SK-N-SH (cell line): Measurements from ENCODE around the gene BEGAIN. TPM values are rescaled to one million over a fixed set of nuclear protein-coding genes. Genes with fewer than 3 reads are reported as not detected.

Experiments
- CTCF ChIA-PET: fragments of 300-600, 350-600 bp; formaldehyde crosslinking; extraction: SDS; loops from one replicate; lab custom pipeline; 2021; lab: Yijun Ruan, JAX
- POLR2A ChIA-PET: fragments of 350-600 bp; sonication (Branson Sonifier 250); formaldehyde crosslinking; extraction: SDS; loops from one replicate; lab custom pipeline; 2020; ENCODE audit warnings: antibody characterized with exemption, inconsistent platforms; lab: Yijun Ruan, JAX
- DNase-seq: peaks from one replicate; pipeline ENCODE4 v3.0.0; 2012
- H2AFZ ChIP-seq: fragments of 200-600 bp; sonication (generic); 2 replicates; pipeline ENCODE4 v1.8.1; 2016; ENCODE audit warnings: antibody characterized with exemption, mild to moderate bottlenecking, low read depth
- H3F3A ChIP-seq: fragments of 200-600 bp; sonication (generic); replicated peaks from 2 replicates; pipeline ENCODE3; 2016; ENCODE audit warnings: antibody characterized with exemption, mild to moderate bottlenecking; ENCODE audit not compliant: insufficient read depth
- H3K27ac ChIP-seq, 2 experiments: fragments of 200-500 bp in 1 of 2; fragments of 200-600 bp in 1 of 2; sonication (Bioruptor generic) in 1 of 2; sonication (generic), shearing (Covaris generic) in 1 of 2; 2 replicates each; pipeline versions ENCODE4 v1.5.1 to v1.6.1; 2014 to 2016; ENCODE audit warnings: low read depth in 2 of 2, inconsistent platforms in 1 of 2, low read length in 1 of 2, mild to moderate bottlenecking in 1 of 2, mixed read lengths in 1 of 2
- H3K27me3 ChIP-seq: fragments of 200-600 bp; sonication (generic), shearing (Covaris generic); 2 replicates; pipeline ENCODE4 v1.6.1; 2016; ENCODE audit warnings: mixed run types; ENCODE audit not compliant: insufficient read depth
- H3K36me3 ChIP-seq, 2 experiments: fragments of 200-500 bp in 1 of 2; fragments of 200-600 bp in 1 of 2; sonication (Bioruptor generic) in 1 of 2; sonication (generic) in 1 of 2; replicated peaks in 1 of 2; 2 replicates each; pipeline versions ENCODE3 to v1.5.1; 2014 to 2016; ENCODE audit warnings: low read length in 1 of 2, mild to moderate bottlenecking in 1 of 2; ENCODE audit not compliant: insufficient read depth in 2 of 2, control insufficient read depth in 1 of 2
- H3K4me1 ChIP-seq, 2 experiments: fragments of 200-500 bp in 1 of 2; fragments of 200-600 bp in 1 of 2; sonication (Bioruptor generic) in 1 of 2; sonication (generic), shearing (Covaris generic) in 1 of 2; 2 replicates each; pipeline versions ENCODE4 v1.5.1 to v1.6.1; 2014 to 2016; ENCODE audit warnings: low read depth in 1 of 2, low read length in 1 of 2, mixed run types in 1 of 2; ENCODE audit not compliant: insufficient read depth in 2 of 2, control insufficient read depth in 1 of 2
- H3K4me2 ChIP-seq: fragments of 200-600 bp; sonication (generic), shearing (Covaris generic); 2 replicates; pipeline ENCODE4 v1.6.1; 2017; ENCODE audit warnings: mixed run types
- H3K4me3 ChIP-seq, 2 experiments: fragments of 200-500 bp in 1 of 2; fragments of 200-600 bp in 1 of 2; sonication (Bioruptor generic) in 1 of 2; sonication (generic), shearing (Covaris generic) in 1 of 2; 2 replicates each; pipeline versions ENCODE4 v1.5.1 to v1.8.1; 2014 to 2016; ENCODE audit warnings: low read depth in 2 of 2, inconsistent platforms in 1 of 2, low read length in 1 of 2, mild to moderate bottlenecking in 1 of 2, mixed read lengths in 1 of 2, moderate library complexity in 1 of 2
- H3K79me2 ChIP-seq: fragments of 200-600 bp; sonication (generic); 2 replicates; pipeline ENCODE4 v1.8.1; 2017; ENCODE audit warnings: mild to moderate bottlenecking; ENCODE audit not compliant: insufficient read depth
- H3K9ac ChIP-seq: fragments of 200-600 bp; sonication (generic); 2 replicates; pipeline ENCODE4 v1.6.1; 2017; ENCODE audit warnings: mixed run types
- H3K9me2 ChIP-seq: fragments of 200-600 bp; sonication (generic); 2 replicates; pipeline ENCODE4 v1.6.1; 2017; ENCODE audit warnings: mixed run types
- H3K9me3 ChIP-seq: fragments of 200-600 bp; sonication (generic); 2 replicates; pipeline ENCODE4 v1.6.1; 2017; ENCODE audit warnings: mixed run types, mild to moderate bottlenecking, moderate library complexity
- H4K20me1 ChIP-seq: fragments of 200-600 bp; sonication (generic); 2 replicates; pipeline ENCODE4 v1.6.1; 2017; ENCODE audit warnings: mild to moderate bottlenecking, mixed run types; ENCODE audit not compliant: insufficient read depth
- CHD2 ChIP-seq: fragments of 150-350 bp; IDR thresholded peaks from 2 replicates; pipeline ENCODE4 v1.6.1; 2018; ENCODE audit warnings: low read length; ENCODE audit not compliant: partially characterized antibody
- EZH2phosphoT487 ChIP-seq: fragments of 200-600 bp; sonication (generic); IDR thresholded peaks from 2 replicates; pipeline ENCODE4 v1.6.1; 2017; ENCODE audit warnings: low read depth, mixed run types, mild to moderate bottlenecking, antibody characterized with exemption, moderate library complexity, borderline replicate concordance
- FOSL2 ChIP-seq: IDR thresholded peaks from 2 replicates; pipeline ENCODE4 v1.4.0; 2012; ENCODE audit warnings: low read depth, mild to moderate bottlenecking, moderate library complexity, borderline replicate concordance
- FOXJ3 ChIP-seq: sonication (generic); formaldehyde crosslinking; IDR thresholded peaks from 2 replicates; pipeline ENCODE4 v1.5.1; 2020; ENCODE audit warnings: mild to moderate bottlenecking, missing genetic modification reagents
- JUND ChIP-seq: IDR thresholded peaks from 2 replicates; pipeline ENCODE4 v1.4.0; 2012
- MXI1 ChIP-seq: IDR thresholded peaks from 2 replicates; pipeline ENCODE4 v1.6.1; 2012; ENCODE audit warnings: mild to moderate bottlenecking, low read depth, low read length, improper control_type of control experiment
- NRF1 ChIP-seq: IDR thresholded peaks from 2 replicates; pipeline ENCODE4 v1.6.1; 2012; ENCODE audit warnings: low read depth, mild to moderate bottlenecking, low read length
- RCOR1 ChIP-seq: fragments of 150-350 bp; IDR thresholded peaks from 2 replicates; pipeline ENCODE4 v1.6.1; 2017; ENCODE audit warnings: antibody characterized with exemption, low read length
- RFX5 ChIP-seq: IDR thresholded peaks from 2 replicates; pipeline ENCODE4 v1.6.1; 2012; ENCODE audit warnings: mild to moderate bottlenecking, improper control_type of control experiment, low read length
- TAF1 ChIP-seq: IDR thresholded peaks from 2 replicates; pipeline ENCODE4 v1.6.1; 2012; ENCODE audit warnings: low read depth, mild to moderate bottlenecking, low read length, moderate library complexity, borderline replicate concordance
- TCF12 ChIP-seq: IDR thresholded peaks from 2 replicates; pipeline ENCODE4 v1.4.0; 2012
- YY1 ChIP-seq: IDR thresholded peaks from 2 replicates; pipeline ENCODE4 v1.4.0; 2012; ENCODE audit warnings: low read depth, mild to moderate bottlenecking
- WGBS: methylation state at CpG from one replicate; pipeline ENCODE4 v1.1.6; 2017; ENCODE audit warnings: low lambda C conversion rate; 5-methylcytosine and 5-hydroxymethylcytosine counted together
- polyA plus RNA-seq, 3 experiments: library from polyadenylated mRNA; depleted of rRNA; stranded (reverse); fragments of >200 nt; gene quantifications; 2 replicates each; pipeline ENCODE4 v1.2.3, GENCODE V29; 2012
- TF ChIP-seq, protein P1 (sequence below): fragments of 150-350 bp; IDR thresholded peaks from 2 replicates; pipeline ENCODE4 v1.6.1; 2016; ENCODE audit warnings: mild to moderate bottlenecking, low read depth, low read length
- TF ChIP-seq, protein P2 (sequence below): IDR thresholded peaks from 2 replicates; pipeline ENCODE4 v1.4.0; 2012; ENCODE audit warnings: low read depth, borderline replicate concordance
- TF ChIP-seq, protein P3 (sequence below): IDR thresholded peaks from 2 replicates; pipeline ENCODE4 v1.6.1; 2012; ENCODE audit warnings: mild to moderate bottlenecking, low read depth, low read length, moderate library complexity
- TF ChIP-seq, protein P4 (sequence below): fragments of 200-600 bp; sonication (generic); IDR thresholded peaks from 2 replicates; pipeline ENCODE4 v1.6.1; 2017; ENCODE audit warnings: antibody characterized with exemption, mild to moderate bottlenecking, moderate library complexity
- TF ChIP-seq, protein P5 (sequence below): IDR thresholded peaks from 2 replicates; pipeline ENCODE4; 2012

BEGAIN gene
- polyA plus RNA-seq, 1 of the 3 experiments (the other 2 are of a cell fraction), result 4.2 TPM

DNA sequence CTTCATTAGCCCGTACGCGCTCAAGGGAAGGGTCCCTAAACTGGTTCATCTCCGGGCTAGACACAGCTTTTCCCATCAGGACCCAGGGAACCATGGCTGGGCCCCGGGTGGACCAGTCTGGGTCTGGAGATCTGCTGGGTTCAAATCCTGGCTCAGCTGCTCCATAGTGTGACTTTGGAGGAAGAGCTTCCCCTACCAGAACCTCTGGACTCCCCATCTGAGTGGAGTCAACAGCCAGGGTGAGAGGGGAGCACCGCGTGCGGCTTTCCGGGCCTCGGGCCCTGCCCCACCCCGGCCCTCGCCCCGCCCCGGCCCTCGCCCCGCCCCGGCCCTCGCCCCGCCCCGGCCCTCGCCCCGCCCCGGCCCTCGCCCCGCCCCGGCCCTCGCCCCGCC lies 41.2 kb downstream of the BEGAIN start:
- no peak overlapping the region for H2AFZ ChIP-seq
- H3K4me3 ChIP-seq, result no peak overlapping the region
- TF ChIP-seq RCOR1 (no peak), NRF1 (no peak), RFX5 (no peak), TAF1 (no peak)
- TF ChIP-seq, protein P1, sequence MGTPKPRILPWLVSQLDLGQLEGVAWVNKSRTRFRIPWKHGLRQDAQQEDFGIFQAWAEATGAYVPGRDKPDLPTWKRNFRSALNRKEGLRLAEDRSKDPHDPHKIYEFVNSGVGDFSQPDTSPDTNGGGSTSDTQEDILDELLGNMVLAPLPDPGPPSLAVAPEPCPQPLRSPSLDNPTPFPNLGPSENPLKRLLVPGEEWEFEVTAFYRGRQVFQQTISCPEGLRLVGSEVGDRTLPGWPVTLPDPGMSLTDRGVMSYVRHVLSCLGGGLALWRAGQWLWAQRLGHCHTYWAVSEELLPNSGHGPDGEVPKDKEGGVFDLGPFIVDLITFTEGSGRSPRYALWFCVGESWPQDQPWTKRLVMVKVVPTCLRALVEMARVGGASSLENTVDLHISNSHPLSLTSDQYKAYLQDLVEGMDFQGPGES, result no peak
- TF ChIP-seq, protein P2, sequence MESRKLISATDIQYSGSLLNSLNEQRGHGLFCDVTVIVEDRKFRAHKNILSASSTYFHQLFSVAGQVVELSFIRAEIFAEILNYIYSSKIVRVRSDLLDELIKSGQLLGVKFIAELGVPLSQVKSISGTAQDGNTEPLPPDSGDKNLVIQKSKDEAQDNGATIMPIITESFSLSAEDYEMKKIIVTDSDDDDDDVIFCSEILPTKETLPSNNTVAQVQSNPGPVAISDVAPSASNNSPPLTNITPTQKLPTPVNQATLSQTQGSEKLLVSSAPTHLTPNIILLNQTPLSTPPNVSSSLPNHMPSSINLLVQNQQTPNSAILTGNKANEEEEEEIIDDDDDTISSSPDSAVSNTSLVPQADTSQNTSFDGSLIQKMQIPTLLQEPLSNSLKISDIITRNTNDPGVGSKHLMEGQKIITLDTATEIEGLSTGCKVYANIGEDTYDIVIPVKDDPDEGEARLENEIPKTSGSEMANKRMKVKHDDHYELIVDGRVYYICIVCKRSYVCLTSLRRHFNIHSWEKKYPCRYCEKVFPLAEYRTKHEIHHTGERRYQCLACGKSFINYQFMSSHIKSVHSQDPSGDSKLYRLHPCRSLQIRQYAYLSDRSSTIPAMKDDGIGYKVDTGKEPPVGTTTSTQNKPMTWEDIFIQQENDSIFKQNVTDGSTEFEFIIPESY, result no peak
- TF ChIP-seq, all 33 proteins: peak for 0
- no peaks in the 10 kb centered on the region for H3K27me3 ChIP-seq
- 99% methylated on average over 19 of the region's 28 CpGs for WGBS
- no peak overlapping the region for H3K4me2 ChIP-seq
- CTCF ChIA-PET, result interaction anchor here (0.8 to 1.6 kb wide), 3 partner anchors 19 to 162 kb away, joined by 3 to 6 read pairs (median 3); no protein-coding TSS in a partner anchor
- H3K27ac ChIP-seq, result no peak overlapping the region; a peak in 1 of 4 replicates
- H3K79me2 ChIP-seq, result no peaks in the 10 kb centered on the region
- no peak for DNase-seq
- H3K9me2 ChIP-seq, result no peaks in the 10 kb centered on the region
- no peaks in the 10 kb centered on the region for H4K20me1 ChIP-seq
- H3K9ac ChIP-seq, result no peak overlapping the region
- POLR2A ChIA-PET, result no interaction called here
- peaks cover 0 to 9% of the 10 kb centered on the region in 2 experiments for H3K36me3 ChIP-seq
- H3K4me1 ChIP-seq, result peaks cover 0 to 54% of the 10 kb centered on the region in 2 experiments; a peak in 1 of 4 replicates
- H3F3A ChIP-seq, result no peaks in the 10 kb centered on the region
- H3K9me3 ChIP-seq, result no peaks in the 10 kb centered on the region

DNA sequence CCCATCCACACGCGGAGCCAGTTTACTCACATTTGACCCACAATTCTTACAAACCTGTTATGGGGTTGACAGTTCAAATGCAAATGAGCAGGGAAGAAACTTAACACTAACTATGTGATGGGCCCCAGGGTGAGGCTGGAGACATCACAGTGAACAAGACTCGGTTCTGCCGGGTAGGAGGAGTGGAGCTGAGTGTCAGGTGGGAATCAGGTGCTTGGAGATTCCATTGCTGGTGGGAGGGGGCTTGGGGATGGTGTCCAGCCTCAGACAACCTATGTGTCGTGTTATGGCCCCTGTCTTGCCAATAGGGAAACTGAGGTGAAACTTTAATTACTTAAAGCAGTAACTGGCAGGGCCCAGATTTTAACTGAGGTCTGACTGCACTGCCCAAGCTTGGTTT lies 41.9 kb downstream of the BEGAIN start:
- Histone ChIP-seq H3F3A (no peaks in the 10 kb centered on the region), H2AFZ (no peak overlapping the region), H3K9me2 (no peaks in the 10 kb centered on the region), H4K20me1 (no peaks in the 10 kb centered on the region), H3K9ac (no peak overlapping the region), H3K27me3 (no peaks in the 10 kb centered on the region), H3K36me3 (peaks cover 0 to 9% of the 10 kb centered on the region in 2 experiments), H3K79me2 (no peaks in the 10 kb centered on the region), H3K9me3 (no peaks in the 10 kb centered on the region), H3K4me2 (no peak overlapping the region), H3K4me3 (no peak overlapping the region), H3K27ac (peak overlapping the region in 1 of 2 experiments; percentile 12; a peak in 1 of 4 replicates), H3K4me1 (peaks cover 0 to 52% of the 10 kb centered on the region in 2 experiments; a peak in 1 of 4 replicates)
- DNase-seq, result no peak
- POLR2A ChIA-PET, result interaction anchor here (1.2 kb wide), 1 partner anchor 18 kb away, joined by 4 read pairs; no protein-coding TSS in a partner anchor
- CTCF ChIA-PET, result interaction anchor here (0.8 to 1.6 kb wide), 4 partner anchors 19 to 690 kb away, joined by 3 to 6 read pairs (median 3); no protein-coding TSS in a partner anchor
- WGBS, result 85% methylated on average over 5 of the region's 5 CpGs
- no peak for TF ChIP-seq FOXJ3 (CRISPR knock-in tag)
- no peak for TF ChIP-seq TCF12
- TF ChIP-seq, protein P3, sequence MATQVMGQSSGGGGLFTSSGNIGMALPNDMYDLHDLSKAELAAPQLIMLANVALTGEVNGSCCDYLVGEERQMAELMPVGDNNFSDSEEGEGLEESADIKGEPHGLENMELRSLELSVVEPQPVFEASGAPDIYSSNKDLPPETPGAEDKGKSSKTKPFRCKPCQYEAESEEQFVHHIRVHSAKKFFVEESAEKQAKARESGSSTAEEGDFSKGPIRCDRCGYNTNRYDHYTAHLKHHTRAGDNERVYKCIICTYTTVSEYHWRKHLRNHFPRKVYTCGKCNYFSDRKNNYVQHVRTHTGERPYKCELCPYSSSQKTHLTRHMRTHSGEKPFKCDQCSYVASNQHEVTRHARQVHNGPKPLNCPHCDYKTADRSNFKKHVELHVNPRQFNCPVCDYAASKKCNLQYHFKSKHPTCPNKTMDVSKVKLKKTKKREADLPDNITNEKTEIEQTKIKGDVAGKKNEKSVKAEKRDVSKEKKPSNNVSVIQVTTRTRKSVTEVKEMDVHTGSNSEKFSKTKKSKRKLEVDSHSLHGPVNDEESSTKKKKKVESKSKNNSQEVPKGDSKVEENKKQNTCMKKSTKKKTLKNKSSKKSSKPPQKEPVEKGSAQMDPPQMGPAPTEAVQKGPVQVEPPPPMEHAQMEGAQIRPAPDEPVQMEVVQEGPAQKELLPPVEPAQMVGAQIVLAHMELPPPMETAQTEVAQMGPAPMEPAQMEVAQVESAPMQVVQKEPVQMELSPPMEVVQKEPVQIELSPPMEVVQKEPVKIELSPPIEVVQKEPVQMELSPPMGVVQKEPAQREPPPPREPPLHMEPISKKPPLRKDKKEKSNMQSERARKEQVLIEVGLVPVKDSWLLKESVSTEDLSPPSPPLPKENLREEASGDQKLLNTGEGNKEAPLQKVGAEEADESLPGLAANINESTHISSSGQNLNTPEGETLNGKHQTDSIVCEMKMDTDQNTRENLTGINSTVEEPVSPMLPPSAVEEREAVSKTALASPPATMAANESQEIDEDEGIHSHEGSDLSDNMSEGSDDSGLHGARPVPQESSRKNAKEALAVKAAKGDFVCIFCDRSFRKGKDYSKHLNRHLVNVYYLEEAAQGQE, result no peak
- no peak for TF ChIP-seq EZH2phosphoT487
- no peak for TF ChIP-seq FOSL2
- no peak for TF ChIP-seq JUND
- TF ChIP-seq, protein P4, sequence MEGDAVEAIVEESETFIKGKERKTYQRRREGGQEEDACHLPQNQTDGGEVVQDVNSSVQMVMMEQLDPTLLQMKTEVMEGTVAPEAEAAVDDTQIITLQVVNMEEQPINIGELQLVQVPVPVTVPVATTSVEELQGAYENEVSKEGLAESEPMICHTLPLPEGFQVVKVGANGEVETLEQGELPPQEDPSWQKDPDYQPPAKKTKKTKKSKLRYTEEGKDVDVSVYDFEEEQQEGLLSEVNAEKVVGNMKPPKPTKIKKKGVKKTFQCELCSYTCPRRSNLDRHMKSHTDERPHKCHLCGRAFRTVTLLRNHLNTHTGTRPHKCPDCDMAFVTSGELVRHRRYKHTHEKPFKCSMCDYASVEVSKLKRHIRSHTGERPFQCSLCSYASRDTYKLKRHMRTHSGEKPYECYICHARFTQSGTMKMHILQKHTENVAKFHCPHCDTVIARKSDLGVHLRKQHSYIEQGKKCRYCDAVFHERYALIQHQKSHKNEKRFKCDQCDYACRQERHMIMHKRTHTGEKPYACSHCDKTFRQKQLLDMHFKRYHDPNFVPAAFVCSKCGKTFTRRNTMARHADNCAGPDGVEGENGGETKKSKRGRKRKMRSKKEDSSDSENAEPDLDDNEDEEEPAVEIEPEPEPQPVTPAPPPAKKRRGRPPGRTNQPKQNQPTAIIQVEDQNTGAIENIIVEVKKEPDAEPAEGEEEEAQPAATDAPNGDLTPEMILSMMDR, result no peak
- no peak for TF ChIP-seq MXI1
- TF ChIP-seq RCOR1, result no peak
- TF ChIP-seq CHD2, result no peak
- no peak for TF ChIP-seq YY1
- TF ChIP-seq, protein P5, sequence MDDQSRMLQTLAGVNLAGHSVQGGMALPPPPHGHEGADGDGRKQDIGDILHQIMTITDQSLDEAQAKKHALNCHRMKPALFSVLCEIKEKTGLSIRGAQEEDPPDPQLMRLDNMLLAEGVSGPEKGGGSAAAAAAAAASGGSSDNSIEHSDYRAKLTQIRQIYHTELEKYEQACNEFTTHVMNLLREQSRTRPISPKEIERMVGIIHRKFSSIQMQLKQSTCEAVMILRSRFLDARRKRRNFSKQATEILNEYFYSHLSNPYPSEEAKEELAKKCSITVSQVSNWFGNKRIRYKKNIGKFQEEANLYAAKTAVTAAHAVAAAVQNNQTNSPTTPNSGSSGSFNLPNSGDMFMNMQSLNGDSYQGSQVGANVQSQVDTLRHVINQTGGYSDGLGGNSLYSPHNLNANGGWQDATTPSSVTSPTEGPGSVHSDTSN, result no peak
